Effector memory CD8-positive, alpha-beta T cell (primary cell): Measurements from ENCODE around the gene GATD1.
"Not testable (repeated sequence)": the region's sequence is repeated elsewhere in the genome, so short reads cannot be mapped to it uniquely, and the experiment has no call there.

ENCODE experiments used
- ATAC-seq: fragments of 150-1000 bp; cut with Tn5 transposase; replicated peaks from 2 replicates; pipeline ENCODE4 v1.10.0; 2021; ENCODE audit warnings: mild to moderate bottlenecking, moderate library complexity
- DNase-seq, 3 experiments: peaks; one replicate each; pipeline ENCODE4 v3.0.0; 2021
- H3K27ac Mint-ChIP-seq, 2 donors: one replicate each; pipeline ENCODE4 v1.8.0; 2022; ENCODE audit warnings: mild to moderate bottlenecking in 2 of 2, mixed read lengths in 2 of 2, moderate library complexity in 2 of 2
- H3K27me3 Mint-ChIP-seq, 2 donors: one replicate each; pipeline ENCODE4 v1.8.0; 2022; ENCODE audit warnings: mixed read lengths in 2 of 2
- H3K36me3 Mint-ChIP-seq: one replicate; pipeline ENCODE4 v1.8.0; 2022; ENCODE audit warnings: mild to moderate bottlenecking, moderate library complexity, mixed read lengths; ENCODE audit not compliant: insufficient read depth
- H3K4me1 Mint-ChIP-seq, 2 donors: one replicate each; pipeline ENCODE4 v1.8.0; 2022; ENCODE audit warnings: low read depth in 2 of 2, mixed read lengths in 2 of 2
- H3K4me3 Mint-ChIP-seq, 2 donors: one replicate each; pipeline ENCODE4 v1.8.0; 2022; ENCODE audit warnings: mild to moderate bottlenecking in 2 of 2, mixed read lengths in 2 of 2, moderate library complexity in 2 of 2
- H3K9me3 Mint-ChIP-seq, 2 donors: one replicate each; pipeline ENCODE4 v1.8.0; 2022; ENCODE audit warnings: mixed read lengths in 2 of 2

GATD1 gene

DNA sequence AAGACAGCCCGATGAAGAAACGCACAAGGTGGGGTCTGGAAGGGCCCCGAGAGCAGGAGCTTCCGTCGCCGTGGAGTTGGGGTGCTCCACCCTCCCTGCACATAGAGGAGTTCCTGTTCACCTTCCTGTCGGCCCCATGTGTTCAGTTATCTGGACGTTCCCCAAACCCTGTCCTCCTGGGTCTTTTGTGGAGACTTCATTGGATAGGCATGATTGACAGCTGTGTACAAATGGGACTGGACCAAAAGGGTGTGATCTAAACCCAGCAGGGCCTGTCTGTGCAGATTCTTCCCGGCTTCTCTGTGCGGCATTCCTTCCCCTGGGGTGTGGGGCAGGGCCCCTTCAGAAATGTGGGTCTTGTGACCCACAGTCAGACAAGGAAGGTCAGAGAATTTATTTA lies 39.4 kb downstream of the GATD1 start:
- H3K36me3 Mint-ChIP-seq, ATAC-seq, H3K27ac Mint-ChIP-seq, DNase-seq, H3K9me3 Mint-ChIP-seq, H3K4me1 Mint-ChIP-seq: not testable (repeated sequence)
- Mint-ChIP-seq H3K4me3 (peak overlapping the region in 1 of 2 donors; percentile 31), H3K27me3 (peaks cover 0 to 14% of the 10 kb centered on the region in 2 donors)

DNA sequence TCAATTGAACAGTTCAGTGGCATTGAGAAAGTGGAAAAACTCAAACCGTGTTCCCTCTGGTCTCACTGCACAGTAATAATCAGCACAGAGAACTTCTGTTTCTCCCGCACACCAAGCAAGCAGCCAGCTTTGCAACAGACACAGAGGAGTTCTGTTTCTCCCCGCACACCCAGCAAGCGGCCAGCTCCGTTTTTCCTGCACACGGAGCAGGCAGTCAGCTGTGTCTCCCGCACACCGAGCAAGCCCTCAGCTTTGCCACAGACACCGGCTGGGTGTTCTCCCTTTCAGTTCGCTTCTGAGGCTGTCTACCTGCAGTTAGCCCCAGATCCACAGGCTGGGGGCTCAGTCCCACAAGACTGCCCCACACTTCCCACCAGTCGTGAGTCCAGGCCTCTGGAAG lies 39.9 kb downstream of the GATD1 start:
- no peaks in the 10 kb centered on the region for H3K9me3 Mint-ChIP-seq
- peak overlapping the region in 1 of 2 donors; percentile 31 for H3K4me3 Mint-ChIP-seq
- H3K27ac Mint-ChIP-seq = no peak overlapping the region
- H3K27me3 Mint-ChIP-seq = peaks cover 0 to 14% of the 10 kb centered on the region in 2 donors
- ATAC-seq (no peak), DNase-seq (no peak)
- H3K36me3 Mint-ChIP-seq = no peaks in the 10 kb centered on the region
- H3K4me1 Mint-ChIP-seq = peaks cover 5 to 6% of the 10 kb centered on the region in 2 donors

DNA sequence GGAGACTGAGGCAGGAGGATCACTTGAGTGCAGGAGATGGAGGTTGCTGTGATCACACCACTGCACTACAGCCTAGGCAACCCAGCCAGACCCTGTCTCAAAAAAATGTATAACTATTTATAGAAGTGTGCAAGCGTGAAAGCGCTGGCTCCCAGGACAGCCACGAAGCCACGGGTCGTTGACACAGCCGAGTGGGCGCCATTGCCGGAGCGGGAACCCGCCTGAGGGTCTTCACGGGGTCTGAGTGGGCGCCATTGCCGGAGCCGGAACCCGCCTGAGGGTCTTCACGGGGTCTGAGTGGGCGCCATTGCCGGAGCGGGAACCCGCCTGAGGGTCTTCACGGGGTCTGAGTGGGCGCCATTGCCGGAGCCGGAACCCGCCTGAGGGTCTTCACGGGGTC lies 42.7 kb downstream of the GATD1 start:
- DNase-seq, ATAC-seq, H3K4me1 Mint-ChIP-seq, H3K36me3 Mint-ChIP-seq, H3K9me3 Mint-ChIP-seq, H3K27ac Mint-ChIP-seq, H3K4me3 Mint-ChIP-seq: not testable (repeated sequence)
- peaks cover 0 to 11% of the 10 kb centered on the region in 2 donors for H3K27me3 Mint-ChIP-seq

DNA sequence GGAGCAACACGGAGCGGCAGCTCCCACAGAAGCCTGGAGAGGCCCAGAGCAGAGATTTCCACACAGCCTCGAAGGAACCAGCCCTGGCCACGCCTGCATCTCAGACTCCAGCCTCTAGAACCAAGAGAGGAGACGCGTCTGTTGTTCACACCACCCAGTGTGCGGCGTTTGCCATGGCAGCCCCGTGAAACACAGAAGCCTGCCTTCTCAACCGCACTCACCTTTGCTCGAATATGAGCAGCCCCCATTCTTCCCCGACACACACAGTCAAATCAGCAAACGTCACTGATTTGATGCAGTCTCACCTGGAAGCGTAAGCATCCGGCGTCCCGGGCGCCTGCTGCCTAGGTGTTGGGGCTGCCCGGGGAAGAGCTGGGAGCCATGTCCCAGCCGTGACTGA lies 44.2 kb downstream of the GATD1 start:
- Mint-ChIP-seq H3K4me1 (peaks cover 5 to 6% of the 10 kb centered on the region in 2 donors), H3K27me3 (no peaks in the 10 kb centered on the region), H3K27ac (no peak overlapping the region), H3K9me3 (no peaks in the 10 kb centered on the region), H3K36me3 (peaks cover 3% of the 10 kb centered on the region), H3K4me3 (no peak overlapping the region)
- ATAC-seq = no peak
- DNase-seq = no peak

DNA sequence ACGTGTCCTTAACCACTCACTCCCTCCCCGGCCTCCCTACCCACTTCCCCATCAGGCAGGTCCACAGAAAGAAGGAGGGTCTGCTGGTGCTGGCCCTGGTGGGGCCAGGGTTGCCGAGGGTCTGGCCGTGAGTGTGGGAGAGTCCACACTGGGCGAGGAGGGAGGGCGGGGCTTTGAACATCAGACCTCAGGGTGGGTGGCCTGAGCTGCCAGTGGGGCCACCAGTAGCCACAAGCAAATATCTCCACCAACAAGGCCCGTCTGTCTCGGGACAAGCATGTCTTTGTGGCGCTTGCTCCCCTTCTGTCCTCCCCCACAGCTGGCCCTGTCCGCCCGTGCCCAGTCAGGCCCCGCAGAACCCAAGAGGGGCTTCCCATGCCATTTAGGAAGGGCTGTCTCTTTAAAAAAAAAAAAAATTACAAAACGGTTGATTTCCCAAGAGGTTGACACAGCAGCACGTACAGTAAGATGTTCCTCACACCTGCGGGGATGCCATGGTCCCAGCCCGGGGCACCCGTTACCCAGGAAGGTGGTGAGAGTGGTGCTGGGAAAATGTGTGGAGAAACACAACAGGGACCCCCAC lies 47.7 kb downstream of the GATD1 start:
- peaks cover 3% of the 10 kb centered on the region for H3K36me3 Mint-ChIP-seq
- H3K27ac Mint-ChIP-seq = no peak overlapping the region
- H3K27me3 Mint-ChIP-seq = no peaks in the 10 kb centered on the region

DNA sequence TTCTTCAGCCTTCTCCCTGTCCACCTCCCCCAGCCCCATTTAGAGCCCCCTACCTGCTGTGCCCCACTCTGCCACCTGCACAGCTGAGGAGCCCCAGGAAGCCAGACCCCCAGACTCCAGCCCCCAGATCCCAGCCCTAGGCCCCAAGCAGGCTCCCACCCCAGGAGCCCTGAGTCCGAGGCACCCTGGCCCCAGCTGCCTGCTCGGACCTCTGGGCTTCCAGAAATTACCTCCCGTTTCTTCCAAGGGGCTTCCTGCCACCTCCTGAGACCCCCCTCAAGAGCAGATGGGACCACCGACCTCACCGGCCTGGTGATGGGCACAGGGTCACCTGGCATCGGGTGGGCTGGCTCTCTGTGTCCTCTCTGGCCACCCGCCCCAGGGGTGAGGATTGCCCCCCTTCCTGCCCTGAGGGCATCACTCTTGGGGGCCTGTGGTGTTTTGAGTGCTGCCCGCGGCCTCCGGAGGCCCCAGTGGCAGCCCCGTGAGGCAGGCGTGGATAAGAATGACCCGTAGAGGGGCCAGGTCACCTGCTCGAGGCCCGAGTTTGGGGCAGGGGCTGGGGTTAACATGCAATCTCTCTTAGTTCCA lies 48.3 kb downstream of the GATD1 start:
- no peak for ATAC-seq
- H3K9me3 Mint-ChIP-seq = no peaks in the 10 kb centered on the region
- H3K27ac Mint-ChIP-seq = no peak overlapping the region
- DNase-seq = no peak
- H3K36me3 Mint-ChIP-seq = peaks cover 3% of the 10 kb centered on the region
- peaks cover 0 to 5% of the 10 kb centered on the region in 2 donors for H3K4me1 Mint-ChIP-seq
- H3K4me3 Mint-ChIP-seq = no peak overlapping the region
- no peaks in the 10 kb centered on the region for H3K27me3 Mint-ChIP-seq

More for the DNA sequence above, 47.7 kb downstream of the GATD1 start:
- Mint-ChIP-seq H3K4me3 (no peak overlapping the region), H3K4me1 (peaks cover 0 to 5% of the 10 kb centered on the region in 2 donors), H3K9me3 (no peaks in the 10 kb centered on the region)
- DNase-seq (no peak), ATAC-seq (no peak)

DNA sequence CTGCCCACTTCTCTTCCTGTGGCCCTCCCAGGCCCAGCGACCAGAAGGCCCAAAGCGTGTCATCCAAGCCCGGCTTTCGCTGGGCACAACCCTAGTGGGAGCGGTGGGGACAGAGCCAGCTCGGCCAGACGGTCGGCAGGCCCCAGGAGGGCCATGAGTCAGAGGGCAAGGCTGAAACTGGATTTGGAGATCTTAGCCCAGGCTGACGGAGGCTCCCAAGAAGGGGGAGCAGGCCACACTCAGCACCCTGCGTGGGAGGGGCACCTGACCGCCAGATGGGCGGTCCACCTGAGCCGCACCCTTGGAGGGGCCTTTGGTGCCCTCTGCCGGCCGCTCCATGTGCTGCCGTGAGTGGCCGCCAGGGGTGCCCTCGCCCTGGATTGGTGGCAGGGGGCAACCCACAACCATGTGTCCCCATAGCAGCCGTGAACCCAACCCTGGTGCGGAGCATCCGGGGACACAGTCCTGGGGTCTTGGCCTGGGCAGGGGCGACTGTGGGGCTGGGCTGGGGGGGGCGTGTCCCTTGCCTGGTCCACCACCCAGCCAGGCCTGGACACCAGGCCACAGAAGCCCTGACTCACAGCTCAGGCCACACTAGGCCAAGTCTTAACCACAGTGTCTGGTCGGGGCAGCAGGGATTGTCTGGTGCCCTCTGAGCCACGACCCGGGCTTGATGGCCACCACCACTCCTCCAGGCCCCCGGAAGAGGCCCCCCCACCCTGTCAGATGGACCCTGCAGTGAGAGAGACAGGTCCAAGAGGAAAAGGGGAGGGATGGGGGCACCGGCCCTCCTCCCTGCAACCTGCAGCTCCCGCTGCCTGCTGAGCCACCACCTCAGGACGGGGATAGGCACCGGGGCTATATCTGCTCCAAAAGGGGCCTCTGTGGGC lies 49.2 kb downstream of the GATD1 start:
- H3K9me3 Mint-ChIP-seq = no peaks in the 10 kb centered on the region
- ATAC-seq (peak; percentile 76), DNase-seq (peak; percentile 76 to 78 (median 78))
- H3K27ac Mint-ChIP-seq = no peak overlapping the region
- H3K27me3 Mint-ChIP-seq = peaks cover 4 to 5% of the 10 kb centered on the region in 2 donors
- H3K4me3 Mint-ChIP-seq = peak overlapping the region in 1 of 2 donors; percentile 74
- peaks cover 3 to 7% of the 10 kb centered on the region in 2 donors for H3K4me1 Mint-ChIP-seq
- H3K36me3 Mint-ChIP-seq = peaks cover 3% of the 10 kb centered on the region

DNA sequence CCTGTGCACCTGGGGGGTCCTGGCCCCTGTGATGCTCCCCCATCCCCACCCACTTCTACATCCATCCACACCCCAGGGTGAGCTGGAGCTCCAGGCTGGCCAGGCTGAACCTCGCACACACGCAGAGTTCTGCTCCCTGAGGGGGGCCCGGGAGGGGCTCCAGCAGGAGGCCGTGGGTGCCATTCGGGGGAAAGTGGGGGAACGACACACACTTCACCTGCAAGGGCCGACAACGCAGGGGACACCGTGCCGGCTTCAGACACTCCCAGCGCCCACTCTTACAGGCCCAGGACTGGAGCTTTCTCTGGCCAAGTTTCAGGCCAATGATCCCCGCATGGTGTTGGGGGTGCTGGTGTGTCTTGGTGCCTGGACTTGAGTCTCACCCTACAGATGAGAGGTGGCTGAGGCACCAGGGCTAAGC lies 50.0 kb downstream of the GATD1 start:
- Mint-ChIP-seq H3K9me3 (no peaks in the 10 kb centered on the region), H3K4me3 (peak overlapping the region; percentile 62 to 74), H3K4me1 (peaks cover 4 to 9% of the 10 kb centered on the region in 2 donors), H3K36me3 (peaks cover 3% of the 10 kb centered on the region), H3K27ac (peak overlapping the region in 1 of 2 donors; percentile 24), H3K27me3 (peaks cover 6 to 9% of the 10 kb centered on the region in 2 donors)
- DNase-seq = no peak
- no peak for ATAC-seq

DNA sequence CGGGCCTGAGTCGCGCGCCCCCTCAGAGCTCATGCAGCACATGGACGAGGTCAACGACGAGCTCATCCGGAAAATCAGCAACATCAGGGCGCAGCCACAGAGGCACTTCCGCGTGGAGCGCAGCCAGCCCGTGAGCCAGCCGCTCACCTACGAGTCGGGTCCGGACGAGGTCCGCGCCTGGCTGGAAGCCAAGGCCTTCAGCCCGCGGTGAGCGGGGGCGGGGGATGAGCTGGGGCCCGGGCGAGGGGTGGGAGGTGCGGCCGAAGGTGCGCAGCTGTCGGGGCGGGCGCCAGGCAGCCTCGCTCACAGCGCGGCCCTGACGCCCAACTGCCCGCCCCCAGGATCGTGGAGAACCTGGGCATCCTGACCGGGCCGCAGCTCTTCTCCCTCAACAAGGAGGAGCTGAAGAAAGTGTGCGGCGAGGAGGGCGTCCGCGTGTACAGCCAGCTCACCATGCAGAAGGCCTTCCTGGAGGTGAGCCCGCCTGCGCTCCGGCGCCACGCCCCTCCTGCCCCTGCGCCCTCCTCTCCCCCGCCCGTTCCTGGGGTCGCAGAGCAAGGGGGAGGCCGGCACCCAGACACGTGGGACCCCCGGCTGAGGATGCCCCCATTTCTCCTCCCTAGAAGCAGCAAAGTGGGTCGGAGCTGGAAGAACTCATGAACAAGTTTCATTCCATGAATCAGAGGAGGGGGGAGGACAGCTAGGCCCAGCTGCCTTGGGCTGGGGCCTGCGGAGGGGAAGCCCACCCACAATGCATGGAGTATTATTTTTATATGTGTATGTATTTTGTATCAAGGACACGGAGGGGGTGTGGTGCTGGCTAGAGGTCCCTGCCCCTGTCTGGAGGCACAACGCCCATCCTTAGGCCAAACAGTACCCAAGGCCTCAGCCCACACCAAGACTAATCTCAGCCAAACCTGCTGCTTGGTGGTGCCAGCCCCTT lies 50.7 kb downstream of the GATD1 start:
- Mint-ChIP-seq H3K4me3 (peak overlapping the region; percentile 62 to 74), H3K4me1 (peaks cover 4 to 10% of the 10 kb centered on the region in 2 donors), H3K36me3 (peaks cover 3% of the 10 kb centered on the region), H3K27me3 (peaks cover 7 to 9% of the 10 kb centered on the region in 2 donors), H3K27ac (peak overlapping the region in 1 of 2 donors; percentile 24), H3K9me3 (no peaks in the 10 kb centered on the region)
- peak; percentile 48 for ATAC-seq
- peak in 2 of 3 experiments; percentile 32 to 34 for DNase-seq

DNA sequence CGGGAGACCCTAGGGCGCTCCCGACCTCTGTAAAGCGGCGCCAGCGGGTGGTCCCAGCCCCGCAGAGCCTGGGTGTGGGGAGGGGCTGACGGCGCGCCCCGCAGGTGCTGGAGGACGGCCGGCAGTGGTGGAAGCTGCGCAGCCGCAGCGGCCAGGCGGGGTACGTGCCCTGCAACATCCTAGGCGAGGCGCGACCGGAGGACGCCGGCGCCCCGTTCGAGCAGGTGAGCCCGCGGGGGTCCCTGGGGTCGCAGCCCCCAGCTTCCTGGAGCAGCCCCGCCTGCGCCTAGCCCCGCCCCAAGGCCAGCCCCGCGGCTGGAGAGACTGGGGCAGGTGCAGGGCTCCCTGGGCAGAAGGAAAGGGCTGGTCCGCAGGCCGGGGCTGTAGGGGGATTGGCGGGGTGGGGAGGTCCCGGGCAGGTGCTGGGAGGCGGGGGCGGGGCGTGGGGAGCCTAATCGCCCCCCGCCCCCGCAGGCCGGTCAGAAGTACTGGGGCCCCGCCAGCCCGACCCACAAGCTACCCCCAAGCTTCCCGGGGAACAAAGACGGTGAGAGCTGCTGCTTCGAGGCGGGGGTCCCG lies 51.6 kb downstream of the GATD1 start:
- ATAC-seq = no peak
- peaks cover 7 to 13% of the 10 kb centered on the region in 2 donors for H3K4me1 Mint-ChIP-seq
- H3K27ac Mint-ChIP-seq = peak overlapping the region in 1 of 2 donors; percentile 32
- H3K9me3 Mint-ChIP-seq = no peaks in the 10 kb centered on the region
- DNase-seq = no peak
- H3K36me3 Mint-ChIP-seq = peaks cover 3% of the 10 kb centered on the region
- H3K4me3 Mint-ChIP-seq = peak overlapping the region; percentile 74
- H3K27me3 Mint-ChIP-seq = peaks cover 9 to 12% of the 10 kb centered on the region in 2 donors

DNA sequence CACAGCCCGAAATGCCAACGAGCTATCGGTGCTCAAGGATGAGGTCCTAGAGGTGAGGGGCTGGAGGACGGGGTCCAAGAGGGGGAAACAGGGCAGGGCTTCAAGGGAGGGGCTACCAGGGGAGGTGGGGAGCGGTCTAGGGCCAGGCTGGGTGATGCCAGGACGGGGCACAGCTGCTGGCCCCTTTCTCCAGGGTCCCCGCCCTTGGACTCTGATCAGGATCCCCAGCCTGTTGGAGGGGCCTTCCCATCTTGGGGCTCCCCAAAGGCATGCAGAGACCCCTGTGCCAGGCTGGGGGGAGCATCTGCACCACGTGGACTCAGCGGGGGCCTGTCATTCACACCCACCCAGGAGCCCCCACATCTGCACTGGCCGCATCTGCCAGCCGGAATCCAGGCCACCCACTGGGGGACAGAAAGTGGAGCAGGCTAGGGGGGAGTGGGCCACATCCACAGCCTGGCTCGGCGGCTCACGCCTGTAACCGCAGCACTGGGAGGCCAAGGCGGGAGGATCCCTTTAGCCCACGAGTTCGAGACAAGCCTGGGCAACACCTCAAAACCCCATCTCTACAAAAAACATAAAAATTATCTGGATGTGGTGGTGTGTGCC lies 52.4 kb downstream of the GATD1 start:
- no peak for ATAC-seq
- H3K4me3 Mint-ChIP-seq = peak overlapping the region; percentile 74
- H3K4me1 Mint-ChIP-seq = peaks cover 8 to 13% of the 10 kb centered on the region in 2 donors
- peaks cover 9 to 15% of the 10 kb centered on the region in 2 donors for H3K27me3 Mint-ChIP-seq
- peak overlapping the region in 1 of 2 donors; percentile 32 for H3K27ac Mint-ChIP-seq
- no peaks in the 10 kb centered on the region for H3K9me3 Mint-ChIP-seq
- no peak for DNase-seq
- peaks cover 2% of the 10 kb centered on the region for H3K36me3 Mint-ChIP-seq
